GM12878 (cell line): Measurements from ENCODE around the gene MSL1. TPM values are rescaled to one million over a fixed set of nuclear protein-coding genes. Genes with fewer than 3 reads are reported as not detected.

ENCODE experiments used
- ATAC-seq: fragments of 200-7000 bp; cut with Tn5 transposase; 3 replicates; pipeline ENCODE4 v1.9.1; 2020; ENCODE audit warnings: mild to moderate bottlenecking, moderate library complexity
- BruUV-seq: library from RNA; stranded (reverse); fragments of 400-500 nt; replicated peaks from 2 replicates; lab custom pipeline; 2021; lab: Mats Ljungman, UMichigan
- CTCF ChIA-PET: fragments of 300-600 bp; sonication (Branson Sonifier 250); formaldehyde crosslinking; extraction: SDS; loops from one replicate; lab custom pipeline; 2021; ENCODE audit warnings: inconsistent platforms; lab: Yijun Ruan, JAX
- POLR2A ChIA-PET: fragments of 350-600 bp; formaldehyde crosslinking; extraction: SDS; loops from one replicate; lab custom pipeline; 2021; ENCODE audit warnings: inconsistent platforms; lab: Charles Lee
- RAD21 ChIA-PET: fragments of 300-600 bp; sonication (Branson Sonifier 250); formaldehyde crosslinking; loops from one replicate; lab custom pipeline; 2023; ENCODE audit warnings: antibody characterized with exemption; ENCODE audit not compliant: unreplicated experiment; lab: Charles Lee
- SMC1A ChIA-PET: fragments of 300-600 bp; sonication (Branson Sonifier 250); formaldehyde crosslinking; loops from one replicate; lab custom pipeline; 2023; ENCODE audit not compliant: unreplicated experiment, uncharacterized antibody; lab: Charles Lee
- DNase-seq: peaks from one replicate; pipeline ENCODE4 v3.0.0-alpha.2; 2011; ENCODE audit warnings: low read depth, low spot score
- FAIRE-seq: peaks from 3 replicates; lab custom pipeline; 2011; peaks lifted over from hg19 to GRCh38; lab: Jason Lieb, UNC
- H2AFZ ChIP-seq: 2 replicates; pipeline ENCODE4 v1.6.0; 2011; ENCODE audit warnings: low read depth, low read length, control low read depth; ENCODE audit not compliant: control insufficient read depth
- H3K27ac ChIP-seq: 2 replicates; pipeline ENCODE4 v1.5.1; 2011; ENCODE audit warnings: control low read depth; ENCODE audit not compliant: control insufficient read depth, insufficient read depth
- H3K27me3 ChIP-seq, 2 experiments: replicated peaks in 1 of 2; 2 replicates each; pipeline versions ENCODE4 v1.6.0 to v1.6.1; 2011; ENCODE audit warnings: low read length in 1 of 2; ENCODE audit not compliant: control insufficient read depth in 2 of 2, insufficient read depth in 2 of 2
- H3K36me3 ChIP-seq, 2 experiments: 2 replicates each; pipeline ENCODE4 v1.5.1; 2011; ENCODE audit warnings: low read length in 1 of 2; ENCODE audit not compliant: control insufficient read depth in 2 of 2, insufficient read depth in 2 of 2
- H3K4me1 ChIP-seq: 2 replicates; pipeline ENCODE4 v1.6.1; 2011; ENCODE audit warnings: mild to moderate bottlenecking, low read length, moderate library complexity, mixed read lengths; ENCODE audit not compliant: control insufficient read depth, insufficient read depth
- H3K4me2 ChIP-seq: 2 replicates; pipeline ENCODE4 v1.6.0; 2011; ENCODE audit warnings: control low read depth; ENCODE audit not compliant: control insufficient read depth, insufficient read depth
- H3K4me3 ChIP-seq: fragments of 200-600 bp; sonication (generic); 2 replicates; pipeline ENCODE4 v1.5.1; 2016
- H3K79me2 ChIP-seq: 2 replicates; pipeline ENCODE4 v1.6.0; 2011; ENCODE audit warnings: low read length; ENCODE audit not compliant: control insufficient read depth, insufficient read depth
- H3K9ac ChIP-seq: 2 replicates; pipeline ENCODE4 v1.8.0; 2011; ENCODE audit warnings: low read length, control low read depth, mixed read lengths; ENCODE audit not compliant: control insufficient read depth, insufficient read depth
- H3K9me3 ChIP-seq: replicated peaks from 3 replicates; pipeline ENCODE4 v1.5.1; 2011; ENCODE audit warnings: mild to moderate bottlenecking, low read length; ENCODE audit not compliant: control insufficient read depth, insufficient read depth
- H4K20me1 ChIP-seq: 2 replicates; pipeline ENCODE4 v1.6.0; 2011; ENCODE audit not compliant: control insufficient read depth, insufficient read depth
- BMI1 ChIP-seq: fragments of 450-650 bp; IDR thresholded peaks from 2 replicates; pipeline ENCODE4 v1.6.1; 2016; ENCODE audit warnings: mild to moderate bottlenecking, moderate library complexity, borderline replicate concordance
- DPF2 ChIP-seq: fragments of 450-650 bp; IDR thresholded peaks from 2 replicates; pipeline ENCODE4 v1.6.1; 2017; ENCODE audit warnings: mild to moderate bottlenecking
- EGR1 ChIP-seq, 2 experiments: IDR thresholded peaks; 1 replicate in 1 of 2; 2 replicates in 1 of 2; pipeline ENCODE4 v1.6.1; 2011 to 2012; ENCODE audit warnings: low read depth in 2 of 2, low read length in 2 of 2, borderline replicate concordance in 1 of 2, mild to moderate bottlenecking in 1 of 2, moderate library complexity in 1 of 2
- GATAD2B ChIP-seq: fragments of 450-650 bp; conservative IDR thresholded peaks from 2 replicates; pipeline ENCODE4 v1.6.1; 2017; ENCODE audit warnings: low read depth, mild to moderate bottlenecking, moderate library complexity
- KAT2A ChIP-seq: conservative IDR thresholded peaks from 2 replicates; pipeline ENCODE4 v1.6.1; 2011; ENCODE audit warnings: low read depth, low read length; ENCODE audit not compliant: control insufficient read depth
- NFXL1 ChIP-seq: fragments of 450-650 bp; IDR thresholded peaks from 2 replicates; pipeline ENCODE4 v1.6.1; 2017; ENCODE audit warnings: antibody characterized with exemption, mild to moderate bottlenecking, borderline replicate concordance
- NR2C2 ChIP-seq: IDR thresholded peaks from 2 replicates; pipeline ENCODE4 v1.6.1; 2011; ENCODE audit warnings: borderline replicate concordance, low read depth; ENCODE audit not compliant: control insufficient read depth, insufficient read length
- POLR2A ChIP-seq: IDR thresholded peaks from 2 replicates; pipeline ENCODE4 v1.6.1; 2011; ENCODE audit warnings: low read depth, mild to moderate bottlenecking, low read length
- POLR2AphosphoS2 ChIP-seq: IDR thresholded peaks from 2 replicates; pipeline ENCODE4 v1.6.1; 2011; ENCODE audit warnings: low read depth, mild to moderate bottlenecking, low read length, improper control_type of control experiment, moderate library complexity
- RB1 ChIP-seq: fragments of 450-650 bp; formaldehyde crosslinking; IDR thresholded peaks from 2 replicates; pipeline ENCODE4 v1.6.1; 2017; ENCODE audit warnings: mild to moderate bottlenecking, borderline replicate concordance
- USF2 ChIP-seq: IDR thresholded peaks from 2 replicates; pipeline ENCODE4 v1.6.1; 2011; ENCODE audit warnings: low read depth, low read length, improper control_type of control experiment, borderline replicate concordance
- ZBTB11 ChIP-seq: fragments of 450-650 bp; formaldehyde crosslinking; IDR thresholded peaks from 2 replicates; pipeline ENCODE4 v1.5.0; 2022; ENCODE audit warnings: mild to moderate bottlenecking, missing genetic modification characterization
- ZBTB33 ChIP-seq: fragments of 450-650 bp; IDR thresholded peaks from 2 replicates; pipeline ENCODE4 v1.6.1; 2017; ENCODE audit warnings: mild to moderate bottlenecking
- WGBS: methylation state at CpG from one replicate; pipeline ENCODE4 v1.1.6; 2016; ENCODE audit warnings: low lambda C conversion rate; ENCODE audit not compliant: insufficient replicate concordance, insufficient coverage; ENCODE audit errors: missing lambda C conversion rate; 5-methylcytosine and 5-hydroxymethylcytosine counted together
- in situ Hi-C: fragments of 300-500 bp; cut with MboI; formaldehyde crosslinking; loops from 9 replicates; pipeline ENCODE4 v1.14.3; 2018; ENCODE audit warnings: mixed read lengths
- intact Hi-C: fragments of 100-400 bp; cut with micrococcal nuclease; formaldehyde crosslinking; loops from one replicate; pipeline ENCODE4 v1.14.2; 2022; ENCODE audit not compliant: unreplicated experiment
- polyA plus RNA-seq, 11 experiments: library from polyadenylated mRNA; depleted of rRNA in 4 of 11; unstranded in 6 of 11; stranded (reverse) in 5 of 11; fragments of >200 nt; fragmentation: Nextera tagmentation in 4 of 11; fragmentation: Illumina TruSeq in 1 of 11; extraction: Ambion mirVana in 4 of 11; extraction: Trizol in 1 of 11; gene quantifications; 1 replicate in 1 of 11; 2 replicates in 10 of 11; pipeline versions ENCODE4 v1.2.1 to v1.2.3, GENCODE V29; 2011 to 2016; ENCODE audit warnings: inconsistent platforms in 2 of 11, missing spikeins in 2 of 11, low read depth in 1 of 11
- total RNA-seq, 4 experiments: library from RNA; depleted of rRNA in 3 of 4; stranded (reverse); fragments of >200 nt in 3 of 4; fragmentation: Illumina TruSeq in 1 of 4; extraction: Trizol in 1 of 4; gene quantifications; 2 replicates each; pipeline versions ENCODE4 v1.2.1 to v1.2.3, GENCODE V29; 2013 to 2021

The MSL1 gene
- total and polyA plus RNA-seq, 10 of the 15 experiments (the other 5 are each of a cell fraction or from before 2014, with no cell fraction given): 6.1 to 95.2 (median 51.8) TPM

GRCh38 chr17:40115101-40115436 lies 6.7 kb upstream of the MSL1 start (continued):
- TF ChIP-seq ZBTB33: no peak
- TF ChIP-seq POLR2AphosphoS2: no peak
- TF ChIP-seq BMI1: no peak
- no peak for TF ChIP-seq USF2

DNA sequence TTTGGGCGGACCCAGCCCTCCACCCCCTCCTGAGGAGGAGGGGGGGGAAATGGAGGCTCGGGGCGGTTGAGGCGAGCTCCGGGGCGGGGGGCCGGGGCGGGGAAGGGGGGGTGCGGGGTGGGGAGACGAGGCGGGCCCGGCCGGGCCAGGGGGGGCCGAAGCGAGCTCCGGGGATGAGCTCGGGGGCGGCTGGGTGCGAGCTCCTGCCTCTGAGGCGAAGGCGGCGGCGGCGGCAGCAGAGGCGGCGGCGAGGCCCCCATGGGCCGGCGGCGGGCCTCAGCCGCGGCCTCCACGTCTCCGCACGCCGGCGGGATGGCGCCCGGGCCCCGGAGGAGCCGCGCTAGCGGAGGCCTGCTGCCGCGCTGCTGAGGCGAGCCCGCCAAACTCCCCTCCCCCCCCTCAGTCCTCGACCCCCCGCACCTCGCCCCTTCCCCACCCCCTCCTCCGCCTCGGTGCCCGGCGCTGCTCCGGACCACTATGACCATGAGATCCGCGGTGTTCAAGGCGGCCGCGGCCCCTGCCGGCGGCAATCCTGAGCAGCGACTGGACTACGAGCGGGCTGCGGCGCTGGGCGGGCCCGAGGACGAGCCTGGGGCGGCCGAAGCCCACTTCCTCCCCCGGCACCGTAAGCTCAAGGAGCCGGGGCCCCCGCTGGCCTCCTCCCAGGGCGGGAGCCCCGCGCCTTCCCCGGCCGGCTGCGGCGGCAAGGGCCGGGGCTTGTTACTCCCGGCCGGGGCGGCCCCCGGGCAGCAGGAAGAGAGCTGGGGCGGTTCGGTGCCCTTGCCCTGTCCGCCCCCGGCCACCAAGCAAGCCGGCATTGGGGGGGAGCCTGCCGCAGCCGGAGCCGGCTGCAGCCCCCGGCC lies 596 bp downstream of the MSL1 start:
- peaks cover 0 to 6% of the 10 kb centered on the region in 2 experiments; a peak in 3 of 4 replicates for H3K36me3 ChIP-seq
- POLR2A ChIA-PET: interaction anchor here (0.7 to 5.6 kb wide), 8 partner anchors 10 to 72 kb away, joined by 3 to 45 read pairs (median 4); partner anchors contain the start of genes CASC3 and NR1D1
- H3K9ac ChIP-seq: peak overlapping the region; percentile 90
- no peak overlapping the region for H3K4me2 ChIP-seq
- no TSS peak for BruUV-seq
- peak overlapping the region; percentile 77 for H2AFZ ChIP-seq
- ATAC-seq: peak; percentile 71
- WGBS: 2% methylated on average over 61 of the region's 97 CpGs
- intact Hi-C loops: no loop called here
- no peak for FAIRE-seq
- no peak for DNase-seq
- CTCF ChIA-PET: interaction anchor here (0.7 to 6.3 kb wide), 8 partner anchors 10 to 501 kb away, joined by 3 to 87 read pairs (median 7); partner anchors contain the start of gene CASC3
- peaks cover 6% of the 10 kb centered on the region for H3K4me1 ChIP-seq
- peaks cover 52% of the 10 kb centered on the region for H3K79me2 ChIP-seq
- SMC1A ChIA-PET: interaction anchor here (0.7 to 5.4 kb wide), 5 partner anchors 10 to 46 kb away, joined by 3 to 49 read pairs (median 20); partner anchors contain the start of gene CASC3
- in situ Hi-C loops: no loop called here
- H4K20me1 ChIP-seq: peaks cover 5% of the 10 kb centered on the region
- RAD21 ChIA-PET: interaction anchor here (0.6 to 5.2 kb wide), 9 partner anchors 9 to 419 kb away, joined by 3 to 64 read pairs (median 3); partner anchors contain the start of genes CASC3 and NR1D1
- peak overlapping the region; percentile 99 for H3K4me3 ChIP-seq
- no peaks in the 10 kb centered on the region for H3K9me3 ChIP-seq
- H3K27ac ChIP-seq: peak overlapping the region; percentile 71
- no peaks in the 10 kb centered on the region for H3K27me3 ChIP-seq
- TF ChIP-seq KAT2A: no peak
- peak; percentile 56 for TF ChIP-seq DPF2
- TF ChIP-seq RB1: no peak
- 0 out of 2 replicates have a peak, but pooled peaks have one; percentile 65 for TF ChIP-seq GATAD2B
- TF ChIP-seq NR2C2: no peak
- peak in 1 of 2 experiments; percentile 32; a peak in 1 of 3 replicates for TF ChIP-seq EGR1 (IDR thresholded peaks at IDR 0.05; ENCODE audit: borderline replicate concordance in 1 of 2, low read depth in 2 of 2, low read length in 2 of 2)
- TF ChIP-seq NFXL1: no peak
- peak; percentile 54 for TF ChIP-seq POLR2A
- TF ChIP-seq USF2: no peak
- no peak for TF ChIP-seq ZBTB11
